GM18870 (cell line): ENCODE results near the gene AARS1.
"Not testable (repeated sequence)": the region's sequence is repeated elsewhere in the genome, so short reads cannot be mapped to it uniquely, and the experiment has no call there.

Experiments
- ATAC-seq: cut with Tn5 transposase; IDR thresholded peaks from one replicate; pipeline ENCODE4 v1.9.1; 2021; ENCODE audit warnings: moderate library complexity; ENCODE audit not compliant: unreplicated experiment

Gene AARS1

DNA sequence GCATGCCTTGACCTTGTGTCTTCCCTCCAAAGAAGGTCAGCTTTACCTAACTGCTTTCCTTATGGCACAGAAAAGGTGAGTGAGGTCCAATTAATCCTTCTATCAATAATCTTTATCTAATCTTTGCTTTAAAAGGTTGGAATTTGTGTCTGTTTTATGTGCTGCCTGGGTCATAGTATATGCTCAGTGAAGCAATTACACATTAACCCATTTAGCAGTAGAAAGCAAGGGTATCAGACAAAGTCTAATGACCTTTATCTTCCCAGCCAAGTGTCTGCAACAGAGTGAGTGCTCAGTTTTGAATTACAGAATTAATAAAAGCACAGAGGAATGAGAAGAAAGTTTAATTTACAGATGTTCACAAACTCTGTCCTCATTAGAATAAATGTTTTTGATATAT lies 63.3 kb downstream of the AARS1 start:
- not testable (repeated sequence) for ATAC-seq

DNA sequence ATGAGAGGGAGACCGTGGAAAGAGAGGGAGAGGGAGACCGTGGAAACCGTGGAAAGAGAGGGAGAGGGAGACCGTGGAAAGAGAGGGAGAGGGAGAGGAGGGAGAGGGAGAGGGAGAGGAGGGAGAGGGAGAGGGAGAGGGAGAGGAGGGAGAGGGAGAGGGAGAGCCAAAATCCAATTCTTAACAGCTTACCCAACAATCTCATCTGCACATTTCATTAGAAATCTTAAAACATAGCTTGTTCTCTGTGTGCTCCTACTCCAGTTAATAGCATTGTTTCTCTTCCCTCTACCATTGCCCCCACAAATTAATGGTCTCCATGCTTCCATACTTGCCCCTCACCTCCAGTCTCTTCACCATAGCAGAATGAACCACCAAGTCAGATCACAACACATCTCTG lies 63.9 kb downstream of the AARS1 start:
- ATAC-seq, result not testable (repeated sequence)

DNA sequence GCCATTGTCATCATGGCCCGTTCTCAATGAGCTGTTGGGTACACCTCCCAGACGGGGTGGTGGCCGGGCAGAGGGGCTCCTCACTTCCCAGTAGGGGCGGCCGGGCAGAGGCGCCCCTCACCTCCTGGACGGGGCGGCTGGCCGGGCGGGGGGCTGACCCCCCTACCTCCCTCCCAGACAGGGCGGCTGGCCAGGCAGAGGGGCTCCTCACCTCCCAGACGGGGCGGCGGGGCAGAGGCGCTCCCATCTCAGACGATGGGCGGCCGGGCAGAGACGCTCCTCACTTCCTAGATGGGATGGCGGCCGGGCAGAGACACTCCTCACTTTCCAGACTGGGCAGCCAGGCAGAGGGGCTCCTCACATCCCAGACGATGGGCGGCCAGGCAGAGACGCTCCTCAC lies 64.7 kb downstream of the AARS1 start:
- not testable (repeated sequence) for ATAC-seq

DNA sequence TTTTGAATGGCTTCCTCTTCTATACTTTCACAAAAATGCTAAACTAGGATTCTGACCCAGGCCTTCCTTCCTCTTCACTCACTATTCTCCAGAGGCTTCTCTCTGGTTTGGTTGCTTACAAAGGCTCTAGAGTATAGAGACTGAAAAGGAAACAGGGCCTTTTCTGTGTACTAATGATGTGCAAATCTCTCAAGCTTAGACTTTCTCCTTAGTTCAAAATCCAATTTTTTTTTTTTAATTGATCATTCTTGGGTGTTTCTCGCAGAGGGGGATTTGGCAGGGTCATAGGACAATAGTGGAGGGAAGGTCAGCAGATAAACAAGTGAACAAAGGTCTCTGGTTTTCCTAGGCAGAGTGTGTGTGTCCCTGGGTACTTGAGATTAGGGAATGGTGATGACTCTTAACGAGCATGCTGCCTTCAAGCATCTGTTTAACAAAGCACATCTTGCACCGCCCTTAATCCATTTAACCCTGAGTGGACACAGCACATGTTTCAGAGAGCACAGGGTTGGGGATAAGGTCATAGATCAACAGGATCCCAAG lies 65.3 kb downstream of the AARS1 start:
- not testable (repeated sequence) for ATAC-seq

DNA sequence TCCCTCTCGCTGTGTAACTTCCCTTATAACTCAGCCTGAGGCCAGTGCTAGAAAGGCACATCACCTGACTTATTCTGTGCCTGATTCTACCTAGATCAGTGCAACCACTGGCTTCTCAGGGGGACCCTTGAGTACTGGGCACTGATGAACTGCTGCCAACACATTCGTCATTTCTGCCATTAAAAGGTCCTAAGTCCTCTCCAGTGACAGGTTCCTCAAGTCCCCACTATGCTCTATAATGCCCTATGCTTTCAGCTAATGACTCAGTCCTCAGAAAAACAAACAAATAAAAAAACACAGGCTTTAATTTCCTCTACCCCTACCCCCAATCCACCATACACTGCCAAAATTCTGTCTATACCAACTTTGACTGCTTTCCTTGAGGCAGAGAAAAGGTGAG lies 66.1 kb downstream of the AARS1 start:
- not testable (repeated sequence) for ATAC-seq

DNA sequence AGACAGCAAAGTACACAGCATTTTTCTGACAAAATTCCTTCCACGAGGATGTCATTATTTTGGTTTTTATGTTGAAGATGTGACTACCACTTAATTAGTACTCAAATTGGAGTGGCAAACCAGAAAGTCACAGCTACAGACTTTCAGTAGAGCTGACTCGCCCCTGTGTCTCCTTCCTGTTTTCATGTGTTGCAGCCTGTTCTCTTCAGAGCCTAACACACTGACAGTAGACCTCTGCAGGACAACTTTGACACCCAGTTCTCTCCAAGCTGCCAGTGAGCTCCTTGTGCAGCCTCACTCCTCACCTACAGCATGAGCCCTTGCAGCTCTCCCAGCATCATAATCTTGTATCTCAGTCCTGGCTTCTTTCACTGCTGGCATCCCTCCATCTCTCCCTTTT lies 66.7 kb downstream of the AARS1 start:
- ATAC-seq, result not testable (repeated sequence)

DNA sequence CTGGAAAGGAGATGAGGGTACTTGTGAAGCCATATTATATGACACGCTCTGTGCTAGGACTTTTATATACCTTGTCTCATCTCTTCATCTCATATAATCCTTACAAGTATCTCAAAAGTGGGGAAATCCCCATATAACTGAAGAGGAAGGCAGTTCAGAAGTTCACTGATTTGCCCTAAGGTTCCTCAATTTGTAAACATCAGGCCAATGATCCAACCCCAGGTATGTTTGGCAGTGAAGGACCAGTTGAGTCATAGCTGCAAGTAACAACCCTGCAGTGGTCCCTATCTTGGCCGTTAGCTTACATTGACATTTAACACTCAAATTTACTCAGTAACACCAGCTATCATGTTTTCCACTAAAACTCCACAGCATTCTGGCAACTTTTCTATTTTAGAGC lies 70.7 kb downstream of the AARS1 start:
- not testable (repeated sequence) for ATAC-seq

DNA sequence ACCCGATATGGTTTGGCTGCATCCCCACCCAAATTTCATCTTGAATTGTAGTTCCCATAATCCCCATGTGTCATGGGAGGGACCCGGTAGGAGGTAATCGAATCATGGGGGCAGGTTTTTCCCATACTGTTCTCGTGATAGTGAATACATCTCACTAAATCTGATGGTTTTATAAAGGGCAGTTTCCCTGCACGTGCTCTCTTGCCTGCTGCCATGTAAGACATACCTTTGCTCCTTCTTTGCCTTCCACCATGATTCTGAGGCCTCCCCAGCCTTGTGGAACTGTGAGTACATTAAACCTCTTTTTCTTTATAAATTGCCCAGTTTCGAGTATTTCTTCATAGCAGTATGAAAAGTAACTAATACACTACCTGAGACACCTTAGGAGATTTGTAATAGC lies 82.9 kb downstream of the AARS1 start:
- ATAC-seq, result not testable (repeated sequence)

DNA sequence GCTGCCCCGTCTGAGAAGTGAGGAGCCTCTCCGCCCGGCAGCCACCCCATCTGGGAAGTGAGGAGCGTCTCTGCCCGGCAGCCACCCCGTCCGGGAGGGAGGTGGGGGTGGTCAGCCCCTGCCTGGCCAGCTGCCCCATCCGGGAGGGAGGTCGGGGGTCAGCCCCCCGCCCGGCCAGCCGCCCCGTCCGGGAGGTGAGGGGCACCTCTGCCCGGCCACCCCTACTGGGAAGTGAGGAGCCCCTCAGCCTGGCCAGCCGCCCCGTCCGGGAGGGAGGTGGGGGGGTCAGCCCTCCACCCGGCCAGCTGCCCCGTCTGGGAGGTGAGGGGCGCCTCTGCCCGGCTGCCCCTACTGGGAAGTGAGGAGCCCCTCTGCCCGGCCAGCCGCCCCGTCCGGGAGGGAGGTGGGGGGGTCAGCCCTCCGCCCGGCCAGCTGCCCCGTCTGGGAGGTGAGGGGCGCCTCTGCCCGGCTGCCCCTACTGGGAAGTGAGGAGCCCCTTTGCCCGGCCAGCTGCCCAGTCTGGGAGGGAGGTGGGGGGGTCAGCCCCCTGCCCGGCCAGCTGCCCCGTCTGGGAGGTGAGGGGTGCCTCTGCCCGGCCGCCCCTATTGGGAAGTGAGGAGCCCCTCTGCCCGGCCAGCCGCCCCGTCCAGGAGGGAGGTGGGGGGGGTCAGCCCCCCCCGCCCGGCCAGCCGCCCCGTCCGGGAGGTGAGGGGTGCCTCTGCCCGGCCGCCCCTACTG lies 84.5 kb downstream of the AARS1 start:
- ATAC-seq, result not testable (repeated sequence)

DNA sequence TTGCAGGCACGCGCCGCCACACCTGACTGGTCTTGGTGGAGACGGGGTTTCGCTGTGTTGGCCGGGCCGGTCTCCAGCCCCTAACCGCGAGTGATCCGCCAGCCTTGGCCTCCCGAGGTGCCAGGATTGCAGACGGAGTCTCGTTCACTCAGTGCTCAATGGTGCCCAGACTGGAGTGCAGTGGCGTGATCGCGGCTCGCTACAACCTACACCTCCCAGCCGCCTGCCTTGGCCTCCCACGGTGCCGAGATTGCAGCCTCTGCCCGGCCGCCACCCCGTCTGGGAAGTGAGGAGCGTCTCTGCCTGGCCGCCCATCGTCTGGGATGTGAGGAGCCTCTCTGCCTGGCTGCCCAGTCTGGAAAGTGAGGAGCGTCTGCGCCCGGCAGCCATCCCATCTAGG lies 85.3 kb downstream of the AARS1 start:
- not testable (repeated sequence) for ATAC-seq

DNA sequence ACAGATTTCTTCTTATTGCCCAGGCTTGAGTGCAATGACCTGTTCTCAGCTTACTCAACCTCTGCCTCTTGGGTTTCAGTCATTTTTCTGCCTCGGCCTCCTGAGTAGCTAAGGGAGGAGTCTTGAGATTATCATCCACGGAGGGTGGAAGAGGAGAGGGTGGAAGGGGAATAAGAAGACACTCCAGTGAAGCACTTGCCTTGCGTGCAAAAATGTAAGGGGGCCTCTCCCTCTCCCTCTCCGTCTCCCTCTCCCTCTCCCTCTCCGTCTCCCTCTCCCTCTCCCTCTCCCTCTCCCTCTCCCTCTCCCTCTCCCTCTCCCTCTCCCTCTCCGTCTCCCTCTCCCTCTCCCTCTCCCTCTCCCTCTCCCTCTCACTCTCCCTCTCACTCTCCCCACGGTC lies 85.8 kb downstream of the AARS1 start:
- ATAC-seq, result not testable (repeated sequence)
